ENCODE results near the gene HIVEP3.

GRCh38 chr1:41540886-41541591 lies 377.7 kb downstream of the HIVEP3 start:
- no peak for TF ChIP-seq REST (IDR thresholded peaks at IDR 0.05; ENCODE audit: insufficient read depth in 1 of 2, low read depth in 2 of 2, low read length in 2 of 2)
- TF ChIP-seq POLR2AphosphoS5 (IDR thresholded peaks at IDR 0.05; ENCODE audit: low read depth, low read length), result no peak
- TF ChIP-seq SIN3A (IDR thresholded peaks at IDR 0.05; ENCODE audit: borderline replicate concordance, insufficient read depth, low read length), result no peak
- no peak for TF ChIP-seq FOXP2 (optimal IDR thresholded peaks at IDR 0.05; ENCODE audit: borderline replicate concordance, extremely low read depth, extremely low read length, insufficient read depth)
